Measurements from ENCODE around the gene CADM2. TPM values are rescaled to one million over a fixed set of nuclear protein-coding genes. Genes with fewer than 3 reads are reported as not detected.

CADM2 gene
- total and polyA plus RNA-seq, 2 experiments from 2014 or later = 13.3 to 47.5 TPM

DNA sequence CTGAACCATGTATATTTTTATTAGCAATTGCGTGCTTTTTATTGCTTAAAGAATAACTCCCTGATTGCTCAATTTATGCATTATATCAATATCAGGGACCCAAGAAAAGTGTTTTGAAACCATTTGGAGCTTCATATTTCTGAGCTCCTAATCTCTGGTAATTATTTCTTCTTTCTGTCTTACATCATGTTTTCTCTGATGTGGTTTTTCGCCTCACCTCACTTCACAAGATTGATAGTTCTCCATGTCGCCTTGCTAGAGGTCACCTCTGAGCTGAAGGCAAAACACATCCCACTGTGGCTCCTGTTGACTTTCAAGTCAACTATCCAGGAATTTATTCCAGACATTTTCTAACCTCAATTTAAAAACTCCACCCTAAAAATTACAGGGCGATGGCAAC, 837.4 kb downstream of the CADM2 start:
- no peaks in the 10 kb centered on the region for H3K79me2 ChIP-seq (replicated peaks; ENCODE audit: insufficient read depth)
- H3K9me3 Mint-ChIP-seq = peaks cover 17% of the 10 kb centered on the region

More for the DNA sequence above, 837.4 kb downstream of the CADM2 start:
- no peak overlapping the region for H3K27ac ChIP-seq (ENCODE audit: low read depth)
- H3F3A ChIP-seq (replicated peaks; ENCODE audit: low read depth) = no peaks in the 10 kb centered on the region
- no peak for ATAC-seq
- no peaks in the 10 kb centered on the region for H3K36me3 ChIP-seq (ENCODE audit: insufficient read depth)
- no peaks in the 10 kb centered on the region for H4K20me1 ChIP-seq (replicated peaks; ENCODE audit: insufficient read depth)
- no peak overlapping the region for H3K4me2 ChIP-seq
- Mint-ChIP-seq H3K27me3 (ENCODE audit: insufficient read depth, low read depth, poor library complexity) (no peaks in the 10 kb centered on the region), H3K4me1 (peaks cover 10% of the 10 kb centered on the region; the same call in 2 of the 3 replicates), H3K4me3 (no peak overlapping the region), H3K36me3 (ENCODE audit: low read depth) (peaks cover 12% of the 10 kb centered on the region; the same call in 2 of the 3 replicates), H3K27ac (no peak overlapping the region)
- no peak overlapping the region for H2AFZ ChIP-seq
- no peaks in the 10 kb centered on the region; the same call in 1 of the 2 replicates for H3K9me2 ChIP-seq (ENCODE audit: insufficient read depth)
- H3K27me3 ChIP-seq (ENCODE audit: insufficient read depth) = no peaks in the 10 kb centered on the region
- H3K4me3 ChIP-seq = no peak overlapping the region
- DNase-seq (ENCODE audit: low spot score) = no peak
- peaks cover 9% of the 10 kb centered on the region; the same call in 1 of the 2 replicates for H3K4me1 ChIP-seq (ENCODE audit: insufficient read depth)
- TF ChIP-seq, protein P1, sequence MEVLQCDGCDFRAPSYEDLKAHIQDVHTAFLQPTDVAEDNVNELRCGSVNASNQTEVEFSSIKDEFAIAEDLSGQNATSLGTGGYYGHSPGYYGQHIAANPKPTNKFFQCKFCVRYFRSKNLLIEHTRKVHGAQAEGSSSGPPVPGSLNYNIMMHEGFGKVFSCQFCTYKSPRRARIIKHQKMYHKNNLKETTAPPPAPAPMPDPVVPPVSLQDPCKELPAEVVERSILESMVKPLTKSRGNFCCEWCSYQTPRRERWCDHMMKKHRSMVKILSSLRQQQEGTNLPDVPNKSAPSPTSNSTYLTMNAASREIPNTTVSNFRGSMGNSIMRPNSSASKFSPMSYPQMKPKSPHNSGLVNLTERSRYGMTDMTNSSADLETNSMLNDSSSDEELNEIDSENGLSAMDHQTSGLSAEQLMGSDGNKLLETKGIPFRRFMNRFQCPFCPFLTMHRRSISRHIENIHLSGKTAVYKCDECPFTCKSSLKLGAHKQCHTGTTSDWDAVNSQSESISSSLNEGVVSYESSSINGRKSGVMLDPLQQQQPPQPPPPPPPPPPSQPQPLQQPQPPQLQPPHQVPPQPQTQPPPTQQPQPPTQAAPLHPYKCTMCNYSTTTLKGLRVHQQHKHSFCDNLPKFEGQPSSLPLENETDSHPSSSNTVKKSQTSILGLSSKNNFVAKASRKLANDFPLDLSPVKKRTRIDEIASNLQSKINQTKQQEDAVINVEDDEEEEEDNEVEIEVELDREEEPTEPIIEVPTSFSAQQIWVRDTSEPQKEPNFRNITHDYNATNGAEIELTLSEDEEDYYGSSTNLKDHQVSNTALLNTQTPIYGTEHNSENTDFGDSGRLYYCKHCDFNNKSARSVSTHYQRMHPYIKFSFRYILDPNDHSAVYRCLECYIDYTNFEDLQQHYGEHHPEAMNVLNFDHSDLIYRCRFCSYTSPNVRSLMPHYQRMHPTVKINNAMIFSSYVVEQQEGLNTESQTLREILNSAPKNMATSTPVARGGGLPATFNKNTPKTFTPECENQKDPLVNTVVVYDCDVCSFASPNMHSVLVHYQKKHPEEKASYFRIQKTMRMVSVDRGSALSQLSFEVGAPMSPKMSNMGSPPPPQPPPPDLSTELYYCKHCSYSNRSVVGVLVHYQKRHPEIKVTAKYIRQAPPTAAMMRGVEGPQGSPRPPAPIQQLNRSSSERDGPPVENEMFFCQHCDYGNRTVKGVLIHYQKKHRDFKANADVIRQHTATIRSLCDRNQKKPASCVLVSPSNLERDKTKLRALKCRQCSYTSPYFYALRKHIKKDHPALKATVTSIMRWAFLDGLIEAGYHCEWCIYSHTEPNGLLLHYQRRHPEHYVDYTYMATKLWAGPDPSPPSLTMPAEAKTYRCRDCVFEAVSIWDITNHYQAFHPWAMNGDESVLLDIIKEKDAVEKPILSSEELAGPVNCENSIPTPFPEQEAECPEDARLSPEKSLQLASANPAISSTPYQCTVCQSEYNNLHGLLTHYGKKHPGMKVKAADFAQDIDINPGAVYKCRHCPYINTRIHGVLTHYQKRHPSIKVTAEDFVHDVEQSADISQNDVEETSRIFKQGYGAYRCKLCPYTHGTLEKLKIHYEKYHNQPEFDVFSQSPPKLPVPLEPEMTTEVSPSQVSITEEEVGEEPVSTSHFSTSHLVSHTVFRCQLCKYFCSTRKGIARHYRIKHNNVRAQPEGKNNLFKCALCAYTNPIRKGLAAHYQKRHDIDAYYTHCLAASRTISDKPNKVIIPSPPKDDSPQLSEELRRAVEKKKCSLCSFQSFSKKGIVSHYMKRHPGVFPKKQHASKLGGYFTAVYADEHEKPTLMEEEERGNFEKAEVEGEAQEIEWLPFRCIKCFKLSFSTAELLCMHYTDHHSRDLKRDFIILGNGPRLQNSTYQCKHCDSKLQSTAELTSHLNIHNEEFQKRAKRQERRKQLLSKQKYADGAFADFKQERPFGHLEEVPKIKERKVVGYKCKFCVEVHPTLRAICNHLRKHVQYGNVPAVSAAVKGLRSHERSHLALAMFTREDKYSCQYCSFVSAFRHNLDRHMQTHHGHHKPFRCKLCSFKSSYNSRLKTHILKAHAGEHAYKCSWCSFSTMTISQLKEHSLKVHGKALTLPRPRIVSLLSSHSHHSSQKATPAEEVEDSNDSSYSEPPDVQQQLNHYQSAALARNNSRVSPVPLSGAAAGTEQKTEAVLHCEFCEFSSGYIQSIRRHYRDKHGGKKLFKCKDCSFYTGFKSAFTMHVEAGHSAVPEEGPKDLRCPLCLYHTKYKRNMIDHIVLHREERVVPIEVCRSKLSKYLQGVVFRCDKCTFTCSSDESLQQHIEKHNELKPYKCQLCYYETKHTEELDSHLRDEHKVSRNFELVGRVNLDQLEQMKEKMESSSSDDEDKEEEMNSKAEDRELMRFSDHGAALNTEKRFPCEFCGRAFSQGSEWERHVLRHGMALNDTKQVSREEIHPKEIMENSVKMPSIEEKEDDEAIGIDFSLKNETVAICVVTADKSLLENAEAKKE (CRISPR knock-in tag; IDR thresholded peaks at IDR 0.05) = no peak
- TF ChIP-seq ZNF114 (CRISPR knock-in tag; IDR thresholded peaks at IDR 0.05) (no peak), ZNF331 (CRISPR knock-in tag; IDR thresholded peaks at IDR 0.05; ENCODE audit: low read depth) (no peak), EZH2 (IDR thresholded peaks at IDR 0.05; ENCODE audit: low read depth, unreplicated experiment) (no peak), CREB1 (CRISPR knock-in tag; IDR thresholded peaks at IDR 0.05; ENCODE audit: low read depth) (no peak), NANOG (IDR thresholded peaks at IDR 0.05; ENCODE audit: borderline replicate concordance) (no peak), JUNB (IDR thresholded peaks at IDR 0.05; ENCODE audit: unreplicated experiment) (no peak), EZH2phosphoT487 (IDR thresholded peaks at IDR 0.05; ENCODE audit: unreplicated experiment) (no peak), POLR2AphosphoS5 (IDR thresholded peaks at IDR 0.05; ENCODE audit: low read depth) (no peak)
- TF ChIP-seq, protein P2, sequence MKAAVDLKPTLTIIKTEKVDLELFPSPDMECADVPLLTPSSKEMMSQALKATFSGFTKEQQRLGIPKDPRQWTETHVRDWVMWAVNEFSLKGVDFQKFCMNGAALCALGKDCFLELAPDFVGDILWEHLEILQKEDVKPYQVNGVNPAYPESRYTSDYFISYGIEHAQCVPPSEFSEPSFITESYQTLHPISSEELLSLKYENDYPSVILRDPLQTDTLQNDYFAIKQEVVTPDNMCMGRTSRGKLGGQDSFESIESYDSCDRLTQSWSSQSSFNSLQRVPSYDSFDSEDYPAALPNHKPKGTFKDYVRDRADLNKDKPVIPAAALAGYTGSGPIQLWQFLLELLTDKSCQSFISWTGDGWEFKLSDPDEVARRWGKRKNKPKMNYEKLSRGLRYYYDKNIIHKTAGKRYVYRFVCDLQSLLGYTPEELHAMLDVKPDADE (IDR thresholded peaks at IDR 0.05) = no peak
- TF ChIP-seq, protein P3, sequence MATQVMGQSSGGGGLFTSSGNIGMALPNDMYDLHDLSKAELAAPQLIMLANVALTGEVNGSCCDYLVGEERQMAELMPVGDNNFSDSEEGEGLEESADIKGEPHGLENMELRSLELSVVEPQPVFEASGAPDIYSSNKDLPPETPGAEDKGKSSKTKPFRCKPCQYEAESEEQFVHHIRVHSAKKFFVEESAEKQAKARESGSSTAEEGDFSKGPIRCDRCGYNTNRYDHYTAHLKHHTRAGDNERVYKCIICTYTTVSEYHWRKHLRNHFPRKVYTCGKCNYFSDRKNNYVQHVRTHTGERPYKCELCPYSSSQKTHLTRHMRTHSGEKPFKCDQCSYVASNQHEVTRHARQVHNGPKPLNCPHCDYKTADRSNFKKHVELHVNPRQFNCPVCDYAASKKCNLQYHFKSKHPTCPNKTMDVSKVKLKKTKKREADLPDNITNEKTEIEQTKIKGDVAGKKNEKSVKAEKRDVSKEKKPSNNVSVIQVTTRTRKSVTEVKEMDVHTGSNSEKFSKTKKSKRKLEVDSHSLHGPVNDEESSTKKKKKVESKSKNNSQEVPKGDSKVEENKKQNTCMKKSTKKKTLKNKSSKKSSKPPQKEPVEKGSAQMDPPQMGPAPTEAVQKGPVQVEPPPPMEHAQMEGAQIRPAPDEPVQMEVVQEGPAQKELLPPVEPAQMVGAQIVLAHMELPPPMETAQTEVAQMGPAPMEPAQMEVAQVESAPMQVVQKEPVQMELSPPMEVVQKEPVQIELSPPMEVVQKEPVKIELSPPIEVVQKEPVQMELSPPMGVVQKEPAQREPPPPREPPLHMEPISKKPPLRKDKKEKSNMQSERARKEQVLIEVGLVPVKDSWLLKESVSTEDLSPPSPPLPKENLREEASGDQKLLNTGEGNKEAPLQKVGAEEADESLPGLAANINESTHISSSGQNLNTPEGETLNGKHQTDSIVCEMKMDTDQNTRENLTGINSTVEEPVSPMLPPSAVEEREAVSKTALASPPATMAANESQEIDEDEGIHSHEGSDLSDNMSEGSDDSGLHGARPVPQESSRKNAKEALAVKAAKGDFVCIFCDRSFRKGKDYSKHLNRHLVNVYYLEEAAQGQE (IDR thresholded peaks at IDR 0.05; ENCODE audit: unreplicated experiment) = no peak
- TF ChIP-seq, protein P4, sequence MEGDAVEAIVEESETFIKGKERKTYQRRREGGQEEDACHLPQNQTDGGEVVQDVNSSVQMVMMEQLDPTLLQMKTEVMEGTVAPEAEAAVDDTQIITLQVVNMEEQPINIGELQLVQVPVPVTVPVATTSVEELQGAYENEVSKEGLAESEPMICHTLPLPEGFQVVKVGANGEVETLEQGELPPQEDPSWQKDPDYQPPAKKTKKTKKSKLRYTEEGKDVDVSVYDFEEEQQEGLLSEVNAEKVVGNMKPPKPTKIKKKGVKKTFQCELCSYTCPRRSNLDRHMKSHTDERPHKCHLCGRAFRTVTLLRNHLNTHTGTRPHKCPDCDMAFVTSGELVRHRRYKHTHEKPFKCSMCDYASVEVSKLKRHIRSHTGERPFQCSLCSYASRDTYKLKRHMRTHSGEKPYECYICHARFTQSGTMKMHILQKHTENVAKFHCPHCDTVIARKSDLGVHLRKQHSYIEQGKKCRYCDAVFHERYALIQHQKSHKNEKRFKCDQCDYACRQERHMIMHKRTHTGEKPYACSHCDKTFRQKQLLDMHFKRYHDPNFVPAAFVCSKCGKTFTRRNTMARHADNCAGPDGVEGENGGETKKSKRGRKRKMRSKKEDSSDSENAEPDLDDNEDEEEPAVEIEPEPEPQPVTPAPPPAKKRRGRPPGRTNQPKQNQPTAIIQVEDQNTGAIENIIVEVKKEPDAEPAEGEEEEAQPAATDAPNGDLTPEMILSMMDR (conservative IDR thresholded peaks at IDR 0.05; ENCODE audit: low read depth in 2 of 2) = no peak
